Stimulated activated CD8-positive, alpha-beta memory T cell treated with anti-CD3 and anti-CD28 coated beads, Interleukin-4, amount 100 ng/mL, for 24 hours (primary cell): Measurements from ENCODE around the gene CIDEC.

Source experiments
- DNase-seq: peaks from one replicate; pipeline ENCODE4 v3.0.0-alpha.2; 2020; ENCODE audit warnings: low read depth

Gene CIDEC

GRCh38 chr3:9843715-9844438 lies 36.2 kb downstream of the CIDEC start, which contains the start of gene RPUSD3:
RPUSD3 (minus strand) TSS chr3:9844008; CDS start chr3:9843990, 18 bp downstream.
- DNase-seq, result peak; percentile 91

GRCh38 chr3:9841015-9841414 lies 39.0 kb downstream of the CIDEC start:
- no peak for DNase-seq

GRCh38 chr3:9838856-9839255 lies 41.2 kb downstream of the CIDEC start:
- no peak for DNase-seq

- no peak for DNase-seq
These were observed 42.1 kb downstream of the CIDEC start for GRCh38 chr3:9837701-9838582.

GRCh38 chr3:9834520-9835380 lies 45.3 kb downstream of the CIDEC start:
- no peak for DNase-seq

- no peak for DNase-seq
These were observed 47.0 kb downstream of the CIDEC start for GRCh38 chr3:9833078-9833477.

- DNase-seq, result no peak
These were observed 48.8 kb downstream of the CIDEC start for GRCh38 chr3:9831253-9831652.

- DNase-seq, result no peak
These were observed 51.0 kb downstream of the CIDEC start for GRCh38 chr3:9828801-9829755.

- DNase-seq, result no peak
These were observed 53.1 kb downstream of the CIDEC start for GRCh38 chr3:9826815-9827573.

GRCh38 chr3:9825451-9826040 lies 54.5 kb downstream of the CIDEC start:
- DNase-seq, result no peak

GRCh38 chr3:9820946-9821345 lies 59.1 kb downstream of the CIDEC start:
- no peak for DNase-seq

GRCh38 chr3:9820543-9820942 lies 59.5 kb downstream of the CIDEC start:
- DNase-seq, result no peak

GRCh38 chr3:9818666-9819335 lies 61.3 kb downstream of the CIDEC start:
- DNase-seq, result no peak

- no peak for DNase-seq
These were observed 62.6 kb downstream of the CIDEC start for GRCh38 chr3:9817436-9817835.
